ENCODE results near the gene NR6A1.
"Not testable (repeated sequence)": the region's sequence is repeated elsewhere in the genome, so short reads cannot be mapped to it uniquely, and the experiment has no call there.

Gene NR6A1

GRCh38 chr9:124645274-124645673, 125.8 kb downstream of the NR6A1 start:
- no peak for DNase-seq

GRCh38 chr9:124639637-124640036, 131.5 kb downstream of the NR6A1 start:
- DNase-seq: no peak

DNA sequence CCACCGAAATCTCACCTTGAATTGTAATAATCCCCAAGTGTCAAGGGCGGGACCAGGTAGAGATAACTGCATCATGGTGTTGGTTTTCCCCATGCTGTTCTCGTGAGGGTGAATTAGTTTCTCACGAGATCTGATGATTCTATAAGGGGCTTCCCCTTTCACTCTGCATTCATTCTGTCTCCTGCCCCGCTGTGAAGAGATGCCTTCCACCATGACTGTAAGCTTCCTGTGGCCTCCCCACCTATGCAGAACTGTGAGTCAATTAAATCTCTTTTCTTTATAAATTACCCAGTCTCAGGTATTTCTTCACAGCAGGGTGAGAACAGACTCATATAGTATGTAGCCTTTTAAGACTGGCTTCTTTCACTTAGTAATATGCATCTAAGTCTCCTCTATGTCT, 135.8 kb downstream of the NR6A1 start:
- DNase-seq: no peak

DNA sequence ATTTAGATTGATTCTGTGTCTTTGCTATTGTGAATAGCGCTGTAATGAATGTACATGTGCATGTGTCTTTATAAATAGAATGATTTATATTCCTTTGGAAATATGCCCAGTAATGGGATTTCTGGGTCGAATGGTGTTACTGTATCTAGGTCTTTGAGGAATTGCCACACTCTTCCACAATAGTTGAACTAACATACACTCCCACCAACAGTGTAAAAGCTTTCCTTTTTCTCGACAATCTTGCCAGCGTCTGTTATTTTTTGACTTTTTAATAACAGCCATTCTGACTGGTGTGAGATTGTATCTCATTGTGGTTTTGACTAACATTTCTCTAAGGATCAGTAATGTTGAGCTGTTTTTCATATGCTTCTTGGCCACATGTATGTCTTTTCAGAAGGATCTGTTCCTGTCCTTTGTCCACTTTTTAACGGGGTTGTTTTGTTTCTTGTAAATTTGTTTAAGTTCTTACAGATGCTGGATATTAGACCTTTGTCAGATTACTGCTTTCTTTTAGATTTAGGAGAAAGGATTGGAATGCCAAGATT, 139.0 kb downstream of the NR6A1 start:
- DNase-seq: no peak

DNA sequence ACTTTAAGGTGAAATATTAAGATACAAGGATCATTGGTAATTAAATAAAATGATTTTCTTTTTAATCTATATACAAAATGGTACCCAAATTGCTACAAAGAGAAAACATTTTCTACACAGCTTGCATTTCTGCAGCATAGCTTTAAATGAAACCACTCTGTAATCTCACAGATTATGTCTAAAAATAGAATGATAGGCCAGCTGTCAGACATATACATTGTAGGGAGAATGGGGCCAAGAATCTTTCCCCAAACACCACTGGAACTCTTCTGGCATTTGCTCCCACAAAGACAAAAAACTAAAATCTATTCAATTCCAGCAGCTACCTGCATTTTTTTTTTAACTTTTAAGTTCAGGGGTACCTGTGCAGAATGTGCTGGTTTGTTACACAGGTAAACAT, 139.8 kb downstream of the NR6A1 start:
- no peak for DNase-seq

DNA sequence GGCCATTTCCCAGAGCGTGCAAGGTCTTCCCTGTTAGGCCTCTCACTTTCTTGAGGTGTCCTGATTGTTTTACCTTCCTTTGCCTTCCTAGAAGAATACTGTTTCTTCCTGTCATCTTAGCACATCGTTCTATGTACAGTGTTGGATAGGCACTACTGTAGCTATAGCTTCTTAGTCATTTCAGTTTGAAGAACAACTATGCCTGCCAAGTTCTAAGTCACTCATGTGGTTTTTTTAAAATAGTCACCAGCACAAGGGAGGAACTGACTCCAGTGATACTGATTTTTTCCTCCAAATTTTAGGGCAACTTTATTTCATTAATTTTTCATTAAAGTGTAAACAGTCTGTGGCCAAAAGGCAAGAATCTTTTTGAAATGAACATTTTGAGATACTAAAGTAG, 141.5 kb downstream of the NR6A1 start:
- DNase-seq: no peak

- DNase-seq: no peak
Measured at GRCh38 chr9:124628741-124629140, 142.4 kb downstream of the NR6A1 start.

GRCh38 chr9:124626276-124626675, 144.8 kb downstream of the NR6A1 start:
- no peak for DNase-seq

DNA sequence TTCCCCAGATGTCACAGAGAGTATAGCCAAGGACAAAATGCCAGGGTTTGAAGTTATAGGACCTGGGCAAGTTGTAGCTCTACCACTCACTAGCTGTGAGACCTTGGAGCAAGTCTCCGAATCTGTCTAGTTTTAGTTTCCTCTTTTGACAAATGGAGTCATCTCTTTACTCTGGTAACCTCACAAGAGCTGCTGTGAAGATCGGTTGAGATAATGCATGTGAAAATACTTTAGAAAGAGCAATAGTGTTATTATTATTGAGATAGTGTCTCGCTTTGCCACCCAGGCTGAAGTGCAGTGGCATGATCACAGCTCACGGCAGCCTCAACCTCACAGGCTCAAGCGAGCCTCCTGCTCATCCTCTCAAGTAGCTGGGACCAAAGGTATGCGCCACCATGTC, 146.0 kb downstream of the NR6A1 start:
- no peak for DNase-seq

- no peak for DNase-seq
Measured at GRCh38 chr9:124624735-124624992, 146.4 kb downstream of the NR6A1 start.

DNA sequence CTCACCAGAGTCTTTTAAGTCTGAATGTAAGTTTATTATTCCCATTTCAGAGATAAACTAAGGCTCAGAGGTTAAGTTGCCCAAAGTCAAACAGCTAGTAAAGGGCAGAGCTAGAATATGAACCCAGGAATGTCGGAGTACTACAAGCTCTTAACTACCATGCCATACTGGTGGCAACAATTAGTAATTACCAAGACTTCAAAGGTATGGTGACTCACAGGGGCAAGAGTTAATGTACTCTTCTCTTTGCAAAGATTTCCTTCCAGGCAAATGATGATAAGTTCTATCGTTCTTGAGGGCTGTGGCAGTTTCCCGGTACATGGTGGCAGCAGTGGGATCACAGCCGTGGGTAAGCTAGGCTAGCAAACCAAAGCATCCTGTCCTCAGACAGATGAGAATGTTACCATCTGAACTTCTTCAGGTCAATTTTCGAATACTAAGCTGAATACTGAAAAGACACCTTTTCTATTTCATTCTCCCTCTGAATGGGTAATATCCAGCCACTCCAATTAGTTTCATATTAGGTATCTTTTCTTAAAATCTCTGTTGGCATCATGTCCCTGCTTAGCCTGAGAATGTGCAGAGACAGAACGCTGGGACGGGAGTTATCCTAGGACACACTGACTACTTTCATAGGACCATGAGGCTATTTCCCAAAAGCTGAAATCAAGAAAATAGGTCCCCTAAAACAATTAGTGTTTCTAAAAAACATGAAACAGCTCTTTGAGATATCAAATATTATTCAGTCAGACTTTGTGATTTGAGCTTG, 147.0 kb downstream of the NR6A1 start:
- DNase-seq: no peak

DNA sequence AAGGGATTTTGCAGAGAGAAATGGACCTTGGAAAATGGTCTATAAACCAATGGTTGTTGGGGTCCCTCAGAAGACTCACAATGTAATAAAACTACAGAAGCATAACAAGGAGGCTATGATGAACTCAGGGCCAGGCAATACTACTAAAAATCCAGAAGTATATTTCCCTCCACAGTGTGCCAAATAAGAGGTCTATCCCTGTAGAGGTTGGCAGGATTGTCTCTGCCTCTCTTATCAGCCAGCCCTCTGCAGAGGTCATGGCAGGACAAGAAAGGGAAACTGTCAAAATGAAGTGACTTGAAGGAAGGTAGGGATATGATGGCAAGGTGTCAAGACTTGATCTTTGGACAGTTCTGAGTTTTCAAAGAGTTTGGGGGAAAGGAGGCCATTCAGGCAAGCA, 148.2 kb downstream of the NR6A1 start:
- no peak for DNase-seq

DNA sequence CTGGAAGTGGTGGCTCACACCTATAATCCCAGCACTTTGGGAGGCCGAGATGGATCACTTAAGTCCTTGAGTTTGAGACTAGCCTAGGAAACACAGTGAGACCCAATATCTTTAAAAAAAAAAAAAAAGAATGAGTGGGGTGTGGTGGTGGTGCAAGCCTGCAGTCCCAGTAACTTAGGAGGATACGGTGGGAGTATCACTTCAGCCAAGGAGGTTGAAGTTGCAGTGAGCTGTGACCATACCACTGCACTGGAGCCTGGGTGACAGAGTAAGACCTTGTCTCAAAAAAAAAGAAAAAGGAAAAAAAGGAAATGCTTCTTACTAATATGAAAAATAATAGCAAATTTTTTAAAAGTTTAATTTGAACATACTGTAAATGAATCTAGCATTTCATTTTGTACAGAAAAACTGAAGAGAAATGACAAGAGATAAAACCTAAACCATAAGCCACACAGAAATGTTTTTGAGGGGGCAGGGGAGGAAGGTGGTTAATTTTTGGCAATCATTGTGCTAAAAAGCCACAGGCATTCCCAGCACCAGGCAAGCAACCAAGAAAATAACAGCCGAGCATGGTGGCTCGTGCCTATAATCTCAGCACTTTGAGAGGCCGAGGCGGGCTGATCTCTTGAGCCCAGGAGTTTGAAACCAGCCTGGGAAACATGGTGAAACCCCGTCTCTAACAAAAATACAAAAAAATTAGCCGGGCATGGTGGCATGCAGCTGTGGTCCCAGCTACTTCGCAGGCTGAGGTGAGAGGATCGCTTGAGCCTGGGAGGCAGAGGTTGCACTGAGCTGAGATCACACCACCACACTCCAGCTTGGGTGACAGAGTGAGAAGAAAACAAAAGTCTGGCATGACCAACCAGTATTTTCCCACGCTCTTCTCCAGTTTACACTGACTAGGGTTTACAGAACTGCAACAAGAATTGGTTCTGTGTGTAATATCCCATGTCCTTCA, 149.5 kb downstream of the NR6A1 start:
- DNase-seq: peak; percentile 35

GRCh38 chr9:124618476-124618875, 152.6 kb downstream of the NR6A1 start:
- DNase-seq: no peak

DNA sequence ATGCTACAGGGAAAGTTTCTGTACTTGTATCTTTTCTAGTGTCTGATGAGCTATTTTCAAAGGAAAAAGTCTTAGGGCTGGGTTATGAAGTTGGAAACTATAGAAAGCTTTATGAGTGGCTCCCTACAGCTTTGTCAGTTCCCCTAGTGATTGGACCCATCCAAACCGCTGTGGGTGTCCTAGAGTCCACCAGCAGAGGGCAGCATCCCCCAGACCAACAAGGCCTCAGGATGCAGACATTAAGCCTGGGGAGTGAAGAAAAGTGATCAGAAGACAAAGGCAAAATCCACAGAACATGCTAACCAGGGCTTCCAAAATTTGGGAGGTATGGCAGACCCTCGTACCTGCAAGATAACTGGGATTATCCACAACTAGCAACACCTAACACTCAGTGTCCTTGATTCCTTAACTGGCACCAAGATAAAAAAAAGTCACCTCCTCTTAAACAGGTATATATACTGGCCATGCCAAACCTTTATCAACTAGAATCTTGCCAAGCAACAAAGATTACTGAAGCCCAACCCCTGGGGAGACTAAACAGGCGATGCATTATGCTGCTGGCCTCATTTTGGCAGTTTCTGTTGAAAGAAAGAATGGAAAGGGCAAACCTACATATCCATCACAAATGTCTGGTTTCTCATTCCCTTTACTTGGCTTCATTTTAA, 153.5 kb downstream of the NR6A1 start:
- peak; percentile 33 for DNase-seq

DNA sequence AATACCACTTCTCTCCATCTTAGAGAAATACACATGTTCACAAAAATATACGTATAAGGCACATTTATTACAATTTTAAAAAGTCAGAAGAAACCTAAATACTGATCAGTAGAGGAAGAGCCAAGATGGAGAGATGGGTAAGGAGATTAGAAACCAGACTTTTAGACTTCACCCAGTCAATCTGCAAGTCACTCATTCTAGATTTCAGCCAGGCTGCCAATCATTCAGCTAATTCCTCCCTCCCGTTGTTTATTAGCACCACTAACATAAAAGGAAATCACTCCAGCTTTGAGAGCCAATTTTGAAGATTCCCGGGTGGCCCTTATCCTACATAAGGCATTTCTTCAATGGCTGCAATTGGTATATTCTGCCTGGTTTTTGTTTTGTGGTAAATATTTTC, 154.2 kb downstream of the NR6A1 start:
- no peak for DNase-seq

DNA sequence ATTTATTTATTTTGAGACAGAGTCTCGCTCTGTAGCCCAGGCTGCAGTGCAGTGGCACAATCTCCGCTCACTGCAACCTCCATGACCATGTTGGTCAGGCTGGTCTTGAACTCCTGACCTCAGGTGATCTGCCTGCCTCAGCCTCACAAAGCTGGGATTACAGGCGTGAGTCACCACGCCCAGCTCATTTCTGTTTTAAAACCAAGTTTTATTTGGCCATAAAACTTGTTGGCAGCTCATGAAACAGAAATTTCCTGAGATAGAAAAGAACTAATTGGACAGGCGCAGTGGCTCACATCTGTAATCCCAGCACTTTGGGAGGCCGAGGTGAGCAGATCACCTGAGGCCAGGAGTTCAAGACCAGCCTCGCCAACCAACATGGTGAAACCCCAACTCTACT, 155.3 kb downstream of the NR6A1 start:
- not testable (repeated sequence) for DNase-seq

DNA sequence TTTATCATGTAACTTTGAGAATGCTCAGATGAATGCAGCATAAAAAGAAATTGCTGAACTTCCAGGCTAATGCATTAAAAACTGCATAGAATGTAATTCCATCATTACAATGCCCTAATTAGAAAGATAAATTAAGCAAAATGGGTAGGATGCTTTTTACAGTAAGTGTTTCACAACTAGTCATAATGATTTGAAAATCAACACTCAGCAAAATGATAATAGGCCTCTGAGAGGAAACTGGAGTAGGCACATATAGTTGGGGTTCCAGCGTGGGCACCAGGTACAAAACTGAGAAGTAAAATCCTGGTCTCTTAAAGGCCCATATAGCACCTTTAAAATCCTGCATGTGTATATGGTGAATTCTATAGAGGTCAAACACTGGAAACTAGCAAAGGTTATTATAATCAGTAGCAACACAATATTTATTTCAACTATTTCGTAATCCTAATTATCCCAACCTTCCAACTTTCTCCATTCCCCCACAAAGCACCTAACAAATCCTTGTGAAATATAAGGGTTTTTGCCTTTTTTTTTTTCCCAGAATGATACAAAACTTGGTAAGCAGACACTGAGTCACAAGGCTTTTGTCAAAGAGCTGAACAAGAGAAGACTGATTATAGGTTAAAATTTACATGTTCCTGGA, 155.9 kb downstream of the NR6A1 start:
- DNase-seq: no peak

DNA sequence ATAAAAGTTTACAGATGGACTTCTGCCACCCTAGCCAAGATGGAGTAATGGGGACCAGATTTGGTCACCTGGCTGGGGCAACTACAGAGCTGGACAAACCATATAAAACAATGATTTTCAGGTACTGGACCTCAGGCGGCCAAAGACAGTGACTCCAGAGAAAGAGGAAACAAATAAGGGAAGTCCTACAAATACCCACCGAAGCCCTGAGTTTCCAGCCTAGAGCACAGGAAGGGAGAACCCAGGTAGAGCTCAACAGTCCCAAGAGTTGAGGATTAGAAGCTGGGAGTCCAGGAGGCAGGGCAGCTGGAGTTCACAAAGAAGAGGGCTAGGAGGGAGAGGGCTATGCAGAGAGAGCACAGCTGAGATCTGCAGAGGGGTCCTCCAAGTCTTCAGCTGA, 157.3 kb downstream of the NR6A1 start:
- DNase-seq: no peak

GRCh38 chr9:124611106-124611505, 160.0 kb downstream of the NR6A1 start:
- DNase-seq: no peak

DNA sequence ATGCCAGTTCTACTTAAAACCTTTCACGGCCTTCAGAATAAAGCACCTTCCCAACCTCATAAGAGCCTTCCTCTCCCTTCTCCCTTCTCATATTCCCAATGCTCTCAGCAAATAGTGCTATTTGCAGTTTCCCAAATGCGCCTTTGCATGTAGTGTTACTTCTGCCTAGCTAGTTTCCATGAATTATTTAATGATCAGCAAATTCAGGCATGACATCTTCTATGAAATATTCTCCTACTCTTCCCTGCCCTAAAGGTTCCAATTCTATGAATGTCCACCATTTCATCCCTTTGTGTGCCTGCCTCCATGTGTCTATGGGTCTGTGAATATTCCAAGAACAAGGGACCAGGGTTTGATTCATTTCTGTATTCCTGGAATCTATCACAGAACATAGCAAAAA, 165.1 kb downstream of the NR6A1 start:
- no peak for DNase-seq

- no peak for DNase-seq
Measured at GRCh38 chr9:124605258-124605657, 165.9 kb downstream of the NR6A1 start.

DNA sequence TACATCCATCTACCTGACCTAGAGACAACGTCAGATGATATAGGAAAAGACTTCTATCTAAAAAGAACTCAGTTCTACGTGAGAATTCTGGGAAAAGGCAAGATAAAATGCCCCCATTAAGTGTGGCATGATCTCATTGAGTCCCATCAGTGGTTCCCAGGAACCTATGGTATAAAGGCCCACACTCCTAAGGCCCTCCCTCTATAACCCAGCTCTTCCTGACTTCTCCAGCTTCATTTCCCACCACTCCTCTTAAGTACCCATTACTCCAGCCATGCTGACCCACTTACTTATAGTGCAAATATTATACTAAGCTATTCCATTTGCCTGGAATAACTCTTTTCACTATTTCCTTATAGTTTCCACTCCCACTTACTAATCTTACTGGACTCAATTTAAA, 168.5 kb downstream of the NR6A1 start:
- no peak for DNase-seq
